ENCODE data around the gene CYB5D1.

GRCh38 chr17:7833011-7833794 is 24.6 kb upstream of the CYB5D1 start:
- TF ChIP-seq CTCF (IDR thresholded peaks at IDR 0.05; ENCODE audit: insufficient read depth, low read length, poor library complexity, severe bottlenecking) (no peak), EZH2phosphoT487 (conservative IDR thresholded peaks at IDR 0.05; ENCODE audit: low read length) (no peak)
